Stimulated activated CD4-positive, alpha-beta T cell treated with anti-CD3 and anti-CD28 coated beads, Interleukin-4, amount 100 ng/mL, for 4 hours (primary cell): ENCODE data around the gene KCNE1.
"Not testable (repeated sequence)": the region's sequence is repeated elsewhere in the genome, so short reads cannot be mapped to it uniquely, and the experiment has no call there.

Experiments
- DNase-seq, 2 experiments: peaks; one replicate each; pipeline ENCODE4 v3.0.0-alpha.2; 2020

KCNE1 gene

GRCh38 chr21:34510148-34511142, 1.6 kb downstream of the KCNE1 start:
- DNase-seq = peak; percentile 38 to 56

GRCh38 chr21:34509151-34509550, 2.9 kb downstream of the KCNE1 start:
- DNase-seq = no peak

- DNase-seq = no peak
Measured at GRCh38 chr21:34504595-34504994, 7.4 kb downstream of the KCNE1 start.

GRCh38 chr21:34502480-34503106, 9.4 kb downstream of the KCNE1 start:
- DNase-seq = no peak

- no peak for DNase-seq
Measured at GRCh38 chr21:34501716-34502115, 10.3 kb downstream of the KCNE1 start.

- no peak for DNase-seq
Measured at GRCh38 chr21:34500191-34500590, 11.8 kb downstream of the KCNE1 start.

GRCh38 chr21:34499116-34499515, 12.9 kb downstream of the KCNE1 start:
- DNase-seq = no peak

- DNase-seq = no peak
Measured at GRCh38 chr21:34498623-34499022, 13.4 kb downstream of the KCNE1 start.

- DNase-seq = not testable (repeated sequence)
Measured at GRCh38 chr21:34483854-34484253, 28.2 kb downstream of the KCNE1 start.

GRCh38 chr21:34483435-34483834, 28.6 kb downstream of the KCNE1 start:
- DNase-seq = not testable (repeated sequence)

GRCh38 chr21:34467333-34467732, 44.7 kb downstream of the KCNE1 start:
- DNase-seq = not testable (repeated sequence)

GRCh38 chr21:34459426-34459825, 52.6 kb downstream of the KCNE1 start:
- DNase-seq = not testable (repeated sequence)

- DNase-seq = not testable (repeated sequence)
Measured at GRCh38 chr21:34458266-34458665, 53.7 kb downstream of the KCNE1 start.

- DNase-seq = not testable (repeated sequence)
Measured at GRCh38 chr21:34456180-34456579, 55.8 kb downstream of the KCNE1 start.

GRCh38 chr21:34455628-34456027, 56.4 kb downstream of the KCNE1 start:
- DNase-seq = not testable (repeated sequence)

- not testable (repeated sequence) for DNase-seq
Measured at GRCh38 chr21:34447018-34447417, 65.0 kb downstream of the KCNE1 start.

- DNase-seq = not testable (repeated sequence)
Measured at GRCh38 chr21:34443486-34443885, 68.5 kb downstream of the KCNE1 start.

- not testable (repeated sequence) for DNase-seq
Measured at GRCh38 chr21:34429710-34430109, 82.3 kb downstream of the KCNE1 start.

- not testable (repeated sequence) for DNase-seq
Measured at GRCh38 chr21:34428441-34428840, 83.6 kb downstream of the KCNE1 start.

GRCh38 chr21:34427339-34427738, 84.7 kb downstream of the KCNE1 start:
- DNase-seq = not testable (repeated sequence)

- DNase-seq = not testable (repeated sequence)
Measured at GRCh38 chr21:34423805-34424204, 88.2 kb downstream of the KCNE1 start, which contains the start of gene SMIM34. TSS of gene SMIM34 (minus strand) at chr21:34423951. CDS start at chr21:34423839, 112 bp downstream.

GRCh38 chr21:34417448-34418077, 94.4 kb downstream of the KCNE1 start:
- not testable (repeated sequence) for DNase-seq

- DNase-seq = not testable (repeated sequence)
Measured at GRCh38 chr21:34407294-34407693, 104.7 kb downstream of the KCNE1 start.
